H7 (cell line): ENCODE data around the gene IDNK. TPM values are rescaled to one million over a fixed set of nuclear protein-coding genes. Genes with fewer than 3 reads are reported as not detected.
"Not testable (repeated sequence)": the region's sequence is repeated elsewhere in the genome, so short reads cannot be mapped to it uniquely, and the experiment has no call there.

Experiments
- DNase-seq: peaks from one replicate; pipeline ENCODE4 v3.0.0; 2012
- H3K27me3 ChIP-seq: 2 replicates; pipeline ENCODE4 v1.6.0; 2011; ENCODE audit warnings: mild to moderate bottlenecking, low read length; ENCODE audit not compliant: control insufficient read depth, insufficient read depth
- H3K36me3 ChIP-seq: replicated peaks from 2 replicates; pipeline ENCODE4 v1.5.1; 2011; ENCODE audit warnings: low read length; ENCODE audit not compliant: control insufficient read depth, insufficient read depth
- H3K4me3 ChIP-seq: 2 replicates; pipeline ENCODE4 v1.5.1; 2011; ENCODE audit warnings: low read depth, mild to moderate bottlenecking, control low read depth, low read length, moderate library complexity; ENCODE audit not compliant: insufficient read depth
- total RNA-seq: library from RNA; depleted of rRNA; stranded (reverse); fragments of >200 nt; shearing (Covaris generic); gene quantifications from 2 replicates; pipeline ENCODE4 v1.2.3, GENCODE V29; 2014; rRNA removed

The IDNK gene
- 0.78 and 1.4 TPM in 2 replicates for total RNA-seq

DNA sequence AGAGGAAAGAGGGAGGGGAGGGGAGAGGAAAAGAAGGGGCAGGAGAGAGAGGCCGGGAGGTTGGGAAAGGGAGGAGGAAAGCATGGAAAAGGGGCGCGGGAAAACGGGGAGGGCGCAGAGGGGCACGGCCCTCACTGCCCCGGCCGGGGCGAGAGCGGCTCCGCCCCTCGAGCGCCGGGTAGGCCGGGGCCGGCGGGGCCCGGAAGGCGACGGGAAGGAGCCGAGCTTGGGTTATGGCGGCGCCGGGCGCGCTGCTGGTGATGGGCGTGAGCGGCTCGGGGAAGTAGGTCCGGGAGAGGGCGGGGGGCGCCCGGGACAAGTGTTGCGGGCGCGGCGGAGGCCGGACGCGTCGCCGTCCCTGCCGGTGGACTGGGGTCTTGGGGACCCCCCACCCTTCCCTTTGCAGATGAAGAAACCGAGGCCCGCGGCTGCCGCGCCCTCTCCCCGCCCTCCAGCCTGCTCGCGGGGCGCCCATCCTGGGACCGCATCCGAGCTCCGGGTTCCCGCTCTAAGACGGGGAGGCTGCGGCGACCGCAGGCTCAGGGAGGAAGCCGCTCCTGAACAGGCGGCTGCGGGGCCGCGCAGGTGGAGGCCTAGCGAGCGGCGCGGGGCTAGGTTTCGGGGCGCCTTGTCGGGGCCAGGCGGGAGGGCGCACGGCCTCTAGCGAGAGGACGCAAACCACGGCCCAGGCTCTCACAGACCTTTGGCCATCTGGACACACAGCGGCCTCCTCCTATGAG, at the start of gene IDNK:
IDNK (plus strand) TSS at position 205 of the 740 bp plus-strand sequence; CDS start at position 234, 29 bp downstream.
- Histone ChIP-seq H3K4me3 (peak within 1 kb of the TSS; percentile 82), H3K27me3 (no peaks in the 10 kb centered on the region), H3K36me3 (no peaks in the 10 kb centered on the region)
- peak; percentile 87 for DNase-seq

- Histone ChIP-seq H3K36me3 (no peaks in the 10 kb centered on the region), H3K27me3 (no peaks in the 10 kb centered on the region), H3K4me3 (no peak overlapping the region)
- DNase-seq, result no peak
These were observed 48.5 kb upstream of the IDNK start for GRCh38 chr9:83574482-83574881.

DNA sequence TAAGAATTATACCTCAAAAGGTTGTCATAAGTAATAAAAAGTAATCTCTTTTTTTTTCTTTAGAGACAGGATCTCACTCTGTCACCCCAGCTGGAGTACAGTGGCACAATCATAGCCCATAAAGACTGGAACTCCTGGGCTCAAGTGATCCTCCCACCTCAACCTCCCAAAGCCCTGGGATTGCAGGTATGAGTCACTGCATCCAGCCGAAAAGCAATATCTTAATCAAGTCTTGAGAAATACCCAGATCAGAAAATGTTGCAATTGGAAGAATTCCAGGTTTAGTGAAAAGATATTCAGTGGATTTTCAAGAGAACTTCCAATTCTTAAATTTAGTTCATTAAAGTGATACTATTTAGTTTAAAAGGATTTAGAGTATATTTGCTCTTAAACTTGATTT, 40.9 kb upstream of the IDNK start:
- H3K36me3 ChIP-seq, result no peaks in the 10 kb centered on the region
- H3K27me3 ChIP-seq, result no peaks in the 10 kb centered on the region
- no peak overlapping the region for H3K4me3 ChIP-seq
- no peak for DNase-seq

DNA sequence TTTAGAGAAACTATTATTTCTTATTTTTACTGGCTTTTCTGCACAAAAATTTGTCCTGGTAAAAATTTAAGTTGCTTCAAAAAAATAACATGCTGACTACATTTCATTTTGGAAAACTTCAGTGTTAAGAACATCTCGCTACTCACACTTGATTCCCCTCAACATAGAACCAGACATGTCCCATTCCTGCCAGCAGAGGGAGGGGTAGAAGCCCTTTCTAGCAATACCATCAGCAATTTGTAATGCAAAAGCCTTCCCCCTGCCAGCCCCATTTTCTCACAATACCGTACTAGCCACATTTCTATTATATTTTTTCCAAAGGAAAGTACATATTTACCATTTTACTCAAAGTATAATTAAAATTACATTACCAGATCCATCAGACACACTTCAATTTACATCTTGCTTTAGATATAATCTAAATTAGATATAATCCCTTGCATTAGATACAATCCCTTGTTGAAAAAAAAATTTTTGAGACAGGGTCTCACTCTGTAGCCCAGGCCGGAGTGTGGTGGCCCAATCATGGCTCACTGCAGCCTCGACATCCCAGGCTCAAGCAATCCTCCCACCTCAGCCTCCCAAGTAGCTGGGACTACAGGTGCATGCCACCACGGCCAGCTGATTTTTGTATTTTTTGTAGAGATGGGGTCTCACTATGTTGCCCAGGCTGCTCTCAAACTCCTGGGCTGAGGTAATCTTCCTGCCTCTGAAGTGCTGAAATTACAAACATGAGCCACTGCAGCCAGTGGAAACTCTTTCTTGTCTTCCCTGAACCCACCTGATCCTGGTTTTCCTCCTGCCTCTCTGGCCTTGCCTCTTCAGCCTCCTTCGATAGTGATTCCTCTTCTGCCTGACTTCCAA, 39.6 kb upstream of the IDNK start:
- Histone ChIP-seq H3K36me3 (no peaks in the 10 kb centered on the region), H3K4me3 (no peak overlapping the region), H3K27me3 (no peaks in the 10 kb centered on the region)
- peak; percentile 71 for DNase-seq

DNA sequence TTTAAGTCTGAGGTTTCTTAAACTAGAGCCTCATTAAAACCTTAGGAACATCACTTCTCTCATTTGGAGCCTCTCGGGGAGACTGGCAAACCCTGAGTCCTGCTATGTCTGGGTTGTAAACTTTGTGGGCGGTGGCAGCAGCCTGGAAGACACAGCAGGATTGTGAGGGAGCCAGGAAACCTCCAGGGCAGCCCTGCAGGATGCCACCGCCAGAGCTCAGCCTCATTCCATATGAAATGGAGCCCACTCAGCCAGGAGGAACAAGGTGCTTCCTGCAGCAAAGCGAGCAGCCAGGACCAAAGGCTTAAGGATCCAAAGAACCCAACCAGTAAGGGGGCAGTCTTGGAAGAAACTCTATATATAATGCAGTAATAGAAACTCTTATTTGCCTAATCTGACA, 37.9 kb upstream of the IDNK start:
- no peaks in the 10 kb centered on the region for H3K36me3 ChIP-seq
- peak; percentile 13 for DNase-seq
- H3K4me3 ChIP-seq, result no peak overlapping the region
- H3K27me3 ChIP-seq, result no peaks in the 10 kb centered on the region

DNA sequence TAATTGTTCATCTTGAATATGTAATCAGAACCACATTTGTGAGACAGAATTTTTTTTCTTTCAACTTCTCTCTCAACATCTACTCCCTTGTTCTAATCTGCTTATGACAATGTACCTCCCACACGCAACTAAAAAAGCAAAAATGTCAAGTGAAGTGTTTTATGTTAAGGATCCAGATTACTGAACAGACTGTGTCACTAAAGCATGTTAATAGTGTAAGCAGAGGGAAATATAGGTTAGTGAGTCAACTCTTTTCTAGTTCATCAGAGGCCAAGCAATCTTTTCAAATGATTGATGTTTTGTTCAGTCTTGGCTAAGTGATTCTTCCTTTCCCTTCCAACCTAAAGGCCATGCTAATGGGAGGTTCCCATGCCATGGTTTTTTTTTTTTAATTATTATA, 34.7 kb upstream of the IDNK start:
- H3K27me3 ChIP-seq, result no peaks in the 10 kb centered on the region
- no peak for DNase-seq

DNA sequence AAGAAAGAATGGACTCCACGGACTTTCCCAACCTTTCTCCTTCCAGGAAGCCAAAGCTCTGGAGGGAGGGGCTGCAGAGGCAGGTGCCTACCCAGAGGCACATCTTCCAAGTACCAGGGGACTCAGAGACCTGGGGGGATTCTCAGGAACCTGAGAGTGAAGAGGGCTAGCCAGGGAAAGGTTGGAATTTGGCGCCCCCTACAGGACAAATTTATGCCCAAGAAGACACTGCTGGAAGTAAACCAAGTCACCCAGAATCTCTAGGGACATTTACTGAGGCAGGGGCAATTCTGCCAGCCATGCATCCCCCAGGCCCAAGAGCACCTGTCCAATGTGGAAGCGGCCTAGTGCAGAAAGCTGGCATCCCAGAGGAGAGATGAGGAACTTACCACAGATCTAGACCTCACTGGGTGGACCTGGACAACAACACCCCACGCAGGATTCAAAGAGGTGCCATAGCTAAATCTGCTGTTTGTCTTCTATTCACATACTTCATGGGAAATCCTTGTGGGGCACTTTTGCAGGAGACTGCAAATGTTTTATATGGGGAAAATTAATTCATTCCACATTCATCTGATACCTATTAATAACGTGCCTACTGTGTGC, 25.9 kb upstream of the IDNK start:
- Histone ChIP-seq H3K36me3 (no peaks in the 10 kb centered on the region), H3K4me3 (no peak overlapping the region)
- DNase-seq, result peak; percentile 80

More for the DNA sequence above, 34.7 kb upstream of the IDNK start:
- Histone ChIP-seq H3K4me3 (no peak overlapping the region), H3K36me3 (no peaks in the 10 kb centered on the region)

GRCh38 chr9:83598487-83598886, 24.5 kb upstream of the IDNK start:
- no peak for DNase-seq
- no peak overlapping the region for H3K4me3 ChIP-seq
- H3K27me3 ChIP-seq, result no peaks in the 10 kb centered on the region
- H3K36me3 ChIP-seq, result no peaks in the 10 kb centered on the region

More for the DNA sequence above, 25.9 kb upstream of the IDNK start:
- no peaks in the 10 kb centered on the region for H3K27me3 ChIP-seq

DNA sequence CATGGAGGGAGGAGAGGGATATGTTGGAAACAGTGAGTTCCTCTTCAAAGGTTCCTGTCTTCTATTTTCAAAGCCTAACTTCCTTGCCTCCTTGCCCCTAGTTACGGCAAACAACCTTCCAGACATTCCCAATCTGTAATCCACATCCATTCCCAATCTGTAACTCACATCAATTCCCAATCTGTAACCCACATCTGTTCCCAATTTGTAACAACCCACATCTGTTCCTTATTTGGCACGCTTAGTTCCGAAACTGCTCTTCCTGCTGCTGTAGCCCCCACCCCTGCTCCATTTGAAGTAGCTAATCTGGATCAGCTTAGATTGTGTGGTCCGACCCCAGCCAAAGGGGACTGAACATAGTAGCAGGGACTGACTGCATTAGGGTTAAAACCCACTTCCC, 23.9 kb upstream of the IDNK start:
- DNase-seq, result no peak
- H3K36me3 ChIP-seq, result no peaks in the 10 kb centered on the region
- no peak overlapping the region for H3K4me3 ChIP-seq
- H3K27me3 ChIP-seq, result no peaks in the 10 kb centered on the region

- H3K4me3 ChIP-seq, result no peak overlapping the region
- H3K36me3 ChIP-seq, result no peaks in the 10 kb centered on the region
- DNase-seq, result no peak
- H3K27me3 ChIP-seq, result no peaks in the 10 kb centered on the region
These were observed 21.5 kb upstream of the IDNK start for GRCh38 chr9:83601463-83601862.

DNA sequence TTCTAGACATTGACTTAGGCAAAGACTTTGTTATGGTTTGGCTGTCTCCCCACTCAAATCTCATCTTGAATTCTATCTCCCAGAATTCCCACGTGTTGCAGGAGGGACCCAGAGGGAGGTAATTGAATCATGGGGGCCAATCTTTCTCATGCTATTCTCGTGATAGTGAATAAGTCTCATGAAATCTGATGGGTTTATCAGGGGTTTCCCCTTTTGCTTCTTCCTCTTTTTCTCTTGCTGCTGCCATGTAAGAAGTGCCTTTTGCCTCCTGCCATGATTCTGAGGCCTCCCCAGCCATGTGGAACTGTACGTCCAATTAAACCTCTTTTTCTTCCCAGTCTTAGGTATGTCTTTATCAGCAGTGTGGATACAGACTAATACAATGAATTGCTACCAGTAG, 15.3 kb upstream of the IDNK start:
- not testable (repeated sequence) for DNase-seq, H3K4me3 ChIP-seq, H3K36me3 ChIP-seq, H3K27me3 ChIP-seq

GRCh38 chr9:83613298-83613697, 9.6 kb upstream of the IDNK start:
- DNase-seq, H3K4me3 ChIP-seq, H3K36me3 ChIP-seq, H3K27me3 ChIP-seq: not testable (repeated sequence)

DNA sequence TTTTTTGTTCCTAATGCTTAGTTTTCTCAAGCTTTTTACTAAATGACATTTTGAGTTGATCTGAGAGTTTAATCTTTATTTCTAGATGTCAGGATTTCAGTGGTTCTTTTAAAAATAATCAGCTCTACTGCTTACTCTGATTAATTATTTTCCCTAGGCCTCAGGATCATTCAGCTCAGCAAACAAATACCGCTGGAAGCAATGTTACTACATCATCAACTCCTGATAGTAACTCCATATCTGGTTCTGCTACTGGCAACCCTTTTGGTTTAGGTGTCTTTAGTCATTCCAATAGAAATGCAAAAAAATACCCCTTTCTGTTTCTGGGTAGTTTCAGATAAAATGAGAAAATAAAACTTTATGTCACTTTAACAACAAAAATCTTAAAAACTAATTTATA, 5.6 kb upstream of the IDNK start:
- Histone ChIP-seq H3K27me3 (no peaks in the 10 kb centered on the region), H3K4me3 (no peak overlapping the region), H3K36me3 (no peaks in the 10 kb centered on the region)
- DNase-seq, result no peak

- DNase-seq, result peak; percentile 70
- Histone ChIP-seq H3K4me3 (no peak overlapping the region), H3K36me3 (no peaks in the 10 kb centered on the region), H3K27me3 (no peaks in the 10 kb centered on the region)
These were observed 1.9 kb upstream of the IDNK start for GRCh38 chr9:83620841-83621636.
